Measurements from ENCODE around the gene TMEM161A. TPM values are rescaled to one million over a fixed set of nuclear protein-coding genes. Genes with fewer than 3 reads are reported as not detected.
"Not testable (repeated sequence)": the region's sequence is repeated elsewhere in the genome, so short reads cannot be mapped to it uniquely, and the experiment has no call there.

TMEM161A gene
- polyA plus RNA-seq, 1 donor from 2014 or later = 19.5 TPM

- H3K4me3 ChIP-seq (ENCODE audit: low read length) = peak overlapping the region; percentile 80
- H3F3A ChIP-seq (ENCODE audit: insufficient read depth, low read length, poor library complexity, severe bottlenecking) = no peaks in the 10 kb centered on the region
- H3K9me3 ChIP-seq (ENCODE audit: low read length) = no peaks in the 10 kb centered on the region
- H3K36me3 ChIP-seq (ENCODE audit: insufficient read depth, low read length) = no peaks in the 10 kb centered on the region
- H3K79me2 ChIP-seq (replicated peaks; ENCODE audit: insufficient read depth, low read length) = no peaks in the 10 kb centered on the region
- no peak overlapping the region for H3K27ac ChIP-seq (ENCODE audit: low read length)
- TF ChIP-seq EP300 (conservative IDR thresholded peaks at IDR 0.05; ENCODE audit: poor library complexity, severe bottlenecking) (no peak), EZH2 (IDR thresholded peaks at IDR 0.05; ENCODE audit: borderline replicate concordance, insufficient read depth, low read length, poor library complexity, severe bottlenecking) (no peak), SMC3 (conservative IDR thresholded peaks at IDR 0.05; ENCODE audit: poor library complexity) (no peak), CTCF (IDR thresholded peaks at IDR 0.05; ENCODE audit: poor library complexity, severe bottlenecking) (no peak), RAD21 (conservative IDR thresholded peaks at IDR 0.05) (no peak), TAF1 (IDR thresholded peaks at IDR 0.05; ENCODE audit: low read depth) (no peak)
- TF ChIP-seq, protein P1, sequence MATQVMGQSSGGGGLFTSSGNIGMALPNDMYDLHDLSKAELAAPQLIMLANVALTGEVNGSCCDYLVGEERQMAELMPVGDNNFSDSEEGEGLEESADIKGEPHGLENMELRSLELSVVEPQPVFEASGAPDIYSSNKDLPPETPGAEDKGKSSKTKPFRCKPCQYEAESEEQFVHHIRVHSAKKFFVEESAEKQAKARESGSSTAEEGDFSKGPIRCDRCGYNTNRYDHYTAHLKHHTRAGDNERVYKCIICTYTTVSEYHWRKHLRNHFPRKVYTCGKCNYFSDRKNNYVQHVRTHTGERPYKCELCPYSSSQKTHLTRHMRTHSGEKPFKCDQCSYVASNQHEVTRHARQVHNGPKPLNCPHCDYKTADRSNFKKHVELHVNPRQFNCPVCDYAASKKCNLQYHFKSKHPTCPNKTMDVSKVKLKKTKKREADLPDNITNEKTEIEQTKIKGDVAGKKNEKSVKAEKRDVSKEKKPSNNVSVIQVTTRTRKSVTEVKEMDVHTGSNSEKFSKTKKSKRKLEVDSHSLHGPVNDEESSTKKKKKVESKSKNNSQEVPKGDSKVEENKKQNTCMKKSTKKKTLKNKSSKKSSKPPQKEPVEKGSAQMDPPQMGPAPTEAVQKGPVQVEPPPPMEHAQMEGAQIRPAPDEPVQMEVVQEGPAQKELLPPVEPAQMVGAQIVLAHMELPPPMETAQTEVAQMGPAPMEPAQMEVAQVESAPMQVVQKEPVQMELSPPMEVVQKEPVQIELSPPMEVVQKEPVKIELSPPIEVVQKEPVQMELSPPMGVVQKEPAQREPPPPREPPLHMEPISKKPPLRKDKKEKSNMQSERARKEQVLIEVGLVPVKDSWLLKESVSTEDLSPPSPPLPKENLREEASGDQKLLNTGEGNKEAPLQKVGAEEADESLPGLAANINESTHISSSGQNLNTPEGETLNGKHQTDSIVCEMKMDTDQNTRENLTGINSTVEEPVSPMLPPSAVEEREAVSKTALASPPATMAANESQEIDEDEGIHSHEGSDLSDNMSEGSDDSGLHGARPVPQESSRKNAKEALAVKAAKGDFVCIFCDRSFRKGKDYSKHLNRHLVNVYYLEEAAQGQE (IDR thresholded peaks at IDR 0.05; ENCODE audit: borderline replicate concordance) = no peak
- peak overlapping the region; percentile 70 for H3K9ac ChIP-seq (ENCODE audit: low read length)
- H3K9me2 ChIP-seq (ENCODE audit: insufficient read depth, low read length) = no peaks in the 10 kb centered on the region
- peak overlapping the region; percentile 99 for H3K4me2 ChIP-seq (ENCODE audit: low read length)
- peaks cover 2% of the 10 kb centered on the region for H3K27me3 ChIP-seq (ENCODE audit: insufficient read depth, low read depth, low read length)
- H2AFZ ChIP-seq (ENCODE audit: low read depth, low read length) = peak overlapping the region; percentile 51
- H4K20me1 ChIP-seq (ENCODE audit: insufficient read depth) = no peaks in the 10 kb centered on the region
Measured at GRCh38 chr19:19137556-19138108, 646 bp downstream of the TMEM161A start.

DNA sequence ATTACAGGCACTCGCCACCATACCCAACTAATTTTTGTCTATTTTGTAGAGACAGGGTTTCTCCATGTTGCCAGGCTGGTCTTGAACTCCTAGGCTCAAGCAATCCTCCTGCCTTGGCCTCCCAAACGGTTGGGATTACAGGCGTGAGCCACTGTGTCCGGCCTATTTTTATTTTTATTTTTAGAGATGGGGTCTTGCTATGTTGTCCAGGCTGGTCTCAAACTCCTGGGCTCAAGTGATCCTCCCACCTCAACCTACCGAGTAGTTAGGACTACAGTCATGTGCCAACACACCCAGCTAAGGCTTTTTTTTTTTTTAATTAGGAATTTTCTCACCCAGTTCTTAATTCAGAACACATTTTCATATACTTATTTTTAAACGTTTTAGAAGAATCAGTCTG lies 2.6 kb downstream of the TMEM161A start:
- not testable (repeated sequence) for H3K9ac ChIP-seq (ENCODE audit: low read length); H3K27me3 ChIP-seq (ENCODE audit: insufficient read depth, low read depth, low read length); H3K9me2 ChIP-seq (ENCODE audit: insufficient read depth, low read length); H3K27ac ChIP-seq (ENCODE audit: low read length); H3K36me3 ChIP-seq (ENCODE audit: insufficient read depth, low read length); H4K20me1 ChIP-seq (ENCODE audit: insufficient read depth); H2AFZ ChIP-seq (ENCODE audit: low read depth, low read length); H3K9me3 ChIP-seq (ENCODE audit: low read length); H3K4me3 ChIP-seq (ENCODE audit: low read length); H3K4me2 ChIP-seq (ENCODE audit: low read length); H3K79me2 ChIP-seq (replicated peaks; ENCODE audit: insufficient read depth, low read length); H3F3A ChIP-seq (ENCODE audit: insufficient read depth, low read length, poor library complexity, severe bottlenecking)

DNA sequence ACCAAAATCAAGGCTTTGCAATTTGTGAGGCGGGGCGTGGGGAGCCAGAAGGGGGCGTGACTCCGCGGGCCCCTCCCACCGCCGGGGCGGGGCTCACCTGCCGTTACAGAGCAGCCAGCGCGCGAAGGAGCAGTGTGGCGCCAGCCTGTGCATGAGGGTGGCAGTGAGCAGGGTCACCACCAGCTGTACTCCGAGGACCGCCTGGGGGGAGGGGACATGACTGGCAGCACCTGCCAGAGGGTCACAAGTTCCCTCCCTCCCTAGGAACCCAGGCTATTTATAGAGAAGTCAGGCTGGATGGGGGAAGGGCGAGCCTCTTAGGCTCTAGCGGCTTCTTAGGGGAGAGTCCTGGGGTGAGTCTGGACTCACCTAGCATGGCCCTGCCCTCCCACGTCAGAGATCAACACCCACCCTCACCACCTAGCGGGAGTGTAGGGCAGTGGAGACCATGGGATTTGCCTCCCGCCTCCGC lies 3.6 kb downstream of the TMEM161A start:
- Histone ChIP-seq H3K9ac (ENCODE audit: low read length) (no peak overlapping the region), H3K27me3 (ENCODE audit: insufficient read depth, low read depth, low read length) (no peaks in the 10 kb centered on the region), H3K9me2 (ENCODE audit: insufficient read depth, low read length) (no peaks in the 10 kb centered on the region), H3K4me3 (ENCODE audit: low read length) (no peak overlapping the region), H2AFZ (ENCODE audit: low read depth, low read length) (no peak overlapping the region), H3K27ac (ENCODE audit: low read length) (no peak overlapping the region), H3F3A (ENCODE audit: insufficient read depth, low read length, poor library complexity, severe bottlenecking) (no peaks in the 10 kb centered on the region), H3K36me3 (ENCODE audit: insufficient read depth, low read length) (no peaks in the 10 kb centered on the region), H3K79me2 (replicated peaks; ENCODE audit: insufficient read depth, low read length) (no peaks in the 10 kb centered on the region), H3K4me2 (ENCODE audit: low read length) (no peak overlapping the region), H4K20me1 (ENCODE audit: insufficient read depth) (no peaks in the 10 kb centered on the region), H3K9me3 (ENCODE audit: low read length) (no peaks in the 10 kb centered on the region)
- TF ChIP-seq EZH2 (IDR thresholded peaks at IDR 0.05; ENCODE audit: borderline replicate concordance, insufficient read depth, low read length, poor library complexity, severe bottlenecking) = no peak

Data from neural cell (in vitro differentiated cells).